Fibroblast of lung (primary cell): ENCODE data around the gene TMEM131.

Experiments
- EZH2 ChIP-seq: IDR thresholded peaks from 2 replicates; pipeline ENCODE4 v1.5.1; 2012; ENCODE audit warnings: low read length, control low read depth, mild to moderate bottlenecking; ENCODE audit errors: missing control alignments
- TF ChIP-seq, protein P1 (sequence below), 2 donors: IDR thresholded peaks in 1 of 2; conservative IDR thresholded peaks in 1 of 2; 1 replicate in 1 of 2; 2 replicates in 1 of 2; pipeline ENCODE4 v1.5.1; 2011 to 2012; ENCODE audit warnings: low read length in 2 of 2, control low read depth in 1 of 2, inconsistent platforms in 1 of 2, low read depth in 1 of 2, mild to moderate bottlenecking in 1 of 2

DNA sequence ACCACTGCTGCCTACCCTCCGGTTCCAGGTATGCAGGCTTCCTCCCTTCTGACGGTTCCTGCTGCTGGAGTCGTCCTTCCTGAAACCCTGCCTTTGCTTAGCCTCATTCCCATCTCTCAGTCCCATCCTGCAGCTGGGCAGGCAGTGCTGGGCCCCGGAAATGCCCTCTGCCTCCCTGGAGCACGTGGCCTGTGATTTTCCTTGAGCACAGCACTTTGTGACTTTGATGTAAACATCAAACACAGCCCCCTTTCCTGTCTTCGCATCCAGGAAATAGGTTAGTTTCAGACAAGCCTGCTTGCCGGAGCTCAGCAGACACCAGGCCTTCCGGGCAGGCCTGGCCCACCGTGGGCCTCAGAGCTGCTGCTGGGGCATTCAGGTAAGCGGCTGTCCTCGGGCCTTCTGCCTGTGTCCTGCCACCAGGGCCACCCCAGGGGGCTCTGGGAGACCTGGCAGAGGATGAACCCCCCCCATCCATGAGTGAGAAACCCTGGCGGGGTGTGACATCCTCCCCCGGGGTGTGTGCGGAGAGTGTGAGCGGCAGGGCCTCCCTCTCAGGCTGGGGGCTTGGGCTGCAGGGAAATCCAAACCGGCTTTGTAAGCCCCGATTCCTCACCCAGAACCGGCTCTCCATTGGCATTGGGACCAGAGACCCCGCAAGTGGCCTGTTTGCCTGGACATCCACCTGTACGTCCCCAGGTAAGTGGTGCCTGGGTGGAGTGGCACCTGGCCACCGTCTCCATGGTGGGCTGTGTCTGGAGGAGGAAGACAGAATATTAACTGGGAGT, 282.3 kb downstream of the TMEM131 start, which contains the start of gene ZAP70:
- no peak for TF ChIP-seq EZH2
- TF ChIP-seq, protein P1, sequence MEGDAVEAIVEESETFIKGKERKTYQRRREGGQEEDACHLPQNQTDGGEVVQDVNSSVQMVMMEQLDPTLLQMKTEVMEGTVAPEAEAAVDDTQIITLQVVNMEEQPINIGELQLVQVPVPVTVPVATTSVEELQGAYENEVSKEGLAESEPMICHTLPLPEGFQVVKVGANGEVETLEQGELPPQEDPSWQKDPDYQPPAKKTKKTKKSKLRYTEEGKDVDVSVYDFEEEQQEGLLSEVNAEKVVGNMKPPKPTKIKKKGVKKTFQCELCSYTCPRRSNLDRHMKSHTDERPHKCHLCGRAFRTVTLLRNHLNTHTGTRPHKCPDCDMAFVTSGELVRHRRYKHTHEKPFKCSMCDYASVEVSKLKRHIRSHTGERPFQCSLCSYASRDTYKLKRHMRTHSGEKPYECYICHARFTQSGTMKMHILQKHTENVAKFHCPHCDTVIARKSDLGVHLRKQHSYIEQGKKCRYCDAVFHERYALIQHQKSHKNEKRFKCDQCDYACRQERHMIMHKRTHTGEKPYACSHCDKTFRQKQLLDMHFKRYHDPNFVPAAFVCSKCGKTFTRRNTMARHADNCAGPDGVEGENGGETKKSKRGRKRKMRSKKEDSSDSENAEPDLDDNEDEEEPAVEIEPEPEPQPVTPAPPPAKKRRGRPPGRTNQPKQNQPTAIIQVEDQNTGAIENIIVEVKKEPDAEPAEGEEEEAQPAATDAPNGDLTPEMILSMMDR (conservative IDR thresholded peaks at IDR 0.05 in 1 of 2, IDR thresholded peaks at IDR 0.05 in 1 of 2; ENCODE audit: low read depth in 1 of 2, low read length in 2 of 2) = no peak
